ENCODE results near the gene FAM209A.

The FAM209A gene

DNA sequence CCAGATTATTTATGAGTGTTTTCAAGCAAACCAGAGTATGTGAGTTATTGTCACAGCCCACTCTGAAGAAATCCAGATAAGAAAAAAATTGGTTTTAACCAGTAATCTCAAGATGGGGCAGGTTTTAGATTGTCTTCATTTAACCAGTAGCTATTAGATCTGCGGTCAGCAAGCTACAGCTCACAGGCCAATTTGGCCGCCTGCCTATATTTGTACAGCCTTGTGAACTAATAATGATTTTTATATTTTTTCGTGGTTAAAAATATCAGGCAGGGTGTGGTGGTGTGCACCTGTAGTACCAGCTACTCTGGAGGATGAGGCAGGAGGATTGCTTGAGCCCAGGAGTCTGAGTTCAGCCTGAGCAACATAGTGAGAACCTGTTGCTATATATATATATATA, 13.5 kb downstream of the FAM209A start:
- in situ Hi-C loops (cut with MboI; ENCODE audit: low pct_unique_long_range_greater_than_20kb, low sequenced_read_pairs, unreplicated experiment), result no loop called here
- DNase-seq (ENCODE audit: low spot score), result no peak
- no peak for TF ChIP-seq CTCF (IDR thresholded peaks at IDR 0.05; ENCODE audit: extremely low read depth, insufficient read depth, missing control alignments)

GRCh38 chr20:56540415-56540814, 15.9 kb downstream of the FAM209A start:
- DNase-seq (ENCODE audit: low spot score), result no peak
- no peak for TF ChIP-seq CTCF (IDR thresholded peaks at IDR 0.05; ENCODE audit: extremely low read depth, insufficient read depth, missing control alignments)
- in situ Hi-C loops (cut with MboI; ENCODE audit: low pct_unique_long_range_greater_than_20kb, low sequenced_read_pairs, unreplicated experiment), result no loop called here

DNA sequence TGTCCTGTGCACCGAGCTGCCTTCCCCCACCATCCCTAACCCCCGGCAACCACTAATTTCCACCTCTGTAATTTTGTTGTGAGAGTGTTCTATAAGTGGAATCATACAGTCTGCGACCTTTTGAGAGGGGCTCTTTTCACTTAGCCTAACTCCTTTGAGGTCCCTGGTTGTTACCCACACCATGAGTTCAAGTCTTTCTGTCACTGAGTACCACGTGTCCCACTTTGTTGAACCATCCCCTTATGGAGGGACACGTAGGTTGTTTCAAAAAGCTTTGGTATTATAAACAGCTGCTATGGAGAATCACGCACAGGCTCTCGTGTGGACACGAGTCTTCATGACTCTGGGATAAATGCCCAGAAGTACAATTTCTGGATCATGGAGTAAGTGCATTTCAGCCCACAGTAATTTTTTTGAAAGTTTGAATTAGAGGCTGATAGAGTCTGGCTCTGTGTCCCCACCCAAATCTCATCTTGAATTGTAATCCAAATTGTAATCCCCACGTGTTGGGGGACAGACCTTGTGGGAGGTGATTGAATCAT, 18.0 kb downstream of the FAM209A start:
- no peak for TF ChIP-seq CTCF (IDR thresholded peaks at IDR 0.05; ENCODE audit: extremely low read depth, insufficient read depth, missing control alignments)

GRCh38 chr20:56551571-56551970, 27.0 kb downstream of the FAM209A start:
- in situ Hi-C loops (cut with MboI; ENCODE audit: low pct_unique_long_range_greater_than_20kb, low sequenced_read_pairs, unreplicated experiment), result no loop called here
- no peak for TF ChIP-seq CTCF (IDR thresholded peaks at IDR 0.05; ENCODE audit: extremely low read depth, insufficient read depth, missing control alignments)
- no peak for DNase-seq (ENCODE audit: low spot score)

More for the DNA sequence above, 18.0 kb downstream of the FAM209A start:
- no peak for DNase-seq (ENCODE audit: low spot score)
- in situ Hi-C loops (cut with MboI; ENCODE audit: low pct_unique_long_range_greater_than_20kb, low sequenced_read_pairs, unreplicated experiment), result no loop called here

- no peak for DNase-seq (ENCODE audit: low spot score)
- in situ Hi-C loops (cut with MboI; ENCODE audit: low pct_unique_long_range_greater_than_20kb, low sequenced_read_pairs, unreplicated experiment), result no loop called here
- TF ChIP-seq CTCF (IDR thresholded peaks at IDR 0.05; ENCODE audit: extremely low read depth, insufficient read depth, missing control alignments), result no peak
These were observed 28.5 kb downstream of the FAM209A start for GRCh38 chr20:56552911-56553629.

DNA sequence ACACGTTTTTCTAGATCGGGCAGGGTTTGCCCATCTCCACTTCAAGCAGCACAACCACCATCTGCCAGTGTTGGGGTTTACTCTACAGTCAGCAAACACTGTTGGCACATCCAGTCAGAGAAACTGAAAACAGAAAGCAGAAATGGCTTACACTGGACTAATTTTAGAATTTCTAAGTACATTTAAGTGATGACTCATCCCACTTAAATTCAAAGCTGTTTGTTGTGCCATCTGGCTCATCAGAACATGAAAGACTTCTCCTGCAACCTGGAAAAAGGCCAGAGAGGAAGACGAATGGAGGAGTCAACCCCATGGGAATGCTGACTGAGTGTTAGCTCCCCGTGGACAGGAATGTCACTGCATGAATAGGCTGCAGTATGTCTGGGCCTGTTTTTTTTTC, 30.3 kb downstream of the FAM209A start:
- DNase-seq (ENCODE audit: low spot score), result peak; percentile 64
- in situ Hi-C loops (cut with MboI; ENCODE audit: low pct_unique_long_range_greater_than_20kb, low sequenced_read_pairs, unreplicated experiment), result no loop called here

More for the DNA sequence above, 30.3 kb downstream of the FAM209A start:
- TF ChIP-seq CTCF (IDR thresholded peaks at IDR 0.05; ENCODE audit: extremely low read depth, insufficient read depth, missing control alignments), result no peak

All from GM13977 (cell line).